K562 (cell line): ENCODE data around the gene SYT13. TPM values are rescaled to one million over a fixed set of nuclear protein-coding genes. Genes with fewer than 3 reads are reported as not detected.

Source experiments
- ATAC-seq: fragments of 200-7000 bp; cut with Tn5 transposase; 3 replicates; pipeline ENCODE4 v1.9.1; 2020; ENCODE audit warnings: moderate library complexity
- BruUV-seq: library from RNA; stranded (reverse); fragments of 400-500 nt; replicated peaks from 2 replicates; lab custom pipeline; 2021; lab: Mats Ljungman, UMichigan
- CTCF ChIA-PET: fragments of 300-600 bp; formaldehyde crosslinking; extraction: SDS; loops from one replicate; lab custom pipeline; 2021; ENCODE audit warnings: low intra/inter-chr PET ratio; lab: Yijun Ruan, JAX
- POLR2A ChIA-PET: fragments of 300-600, 350-650 bp; sonication (Branson Sonifier 250); formaldehyde crosslinking; extraction: SDS; loops from one replicate; lab custom pipeline; 2021; ENCODE audit warnings: antibody characterized with exemption, inconsistent platforms; lab: Yijun Ruan, JAX
- DNase-seq, 4 experiments: peaks; one replicate each; pipeline versions ENCODE4 v3.0.0 to v3.0.0-alpha.2; 2011 to 2018; ENCODE audit warnings: low spot score in 3 of 4, mixed read lengths in 3 of 4; ENCODE audit errors: extremely low read depth in 1 of 4
- FAIRE-seq: peaks from 2 replicates; lab custom pipeline; 2011; peaks lifted over from hg19 to GRCh38; lab: Jason Lieb, UNC
- H2AFZ ChIP-seq: 2 replicates; pipeline ENCODE4 v1.6.0; 2011; ENCODE audit warnings: low read depth, low read length, control low read depth, inconsistent platforms
- H3K27ac ChIP-seq: fragments of 200-600 bp; 3 replicates; pipeline ENCODE4 v1.8.0; 2011; ENCODE audit warnings: low read depth, mild to moderate bottlenecking, control low read depth, inconsistent platforms, low read length, moderate library complexity, mixed read lengths; ENCODE audit errors: extremely low read depth
- H3K27me3 ChIP-seq, 2 experiments: fragments of 300-600 bp in 1 of 2; 2 replicates in 1 of 2; 3 replicates in 1 of 2; pipeline versions ENCODE4 v1.6.0 to v1.8.0; 2011; ENCODE audit warnings: inconsistent platforms in 2 of 2, low read length in 2 of 2, mild to moderate bottlenecking in 1 of 2, mixed read lengths in 1 of 2, moderate library complexity in 1 of 2; ENCODE audit not compliant: control insufficient read depth in 2 of 2, insufficient read depth in 2 of 2
- H3K36me3 ChIP-seq: fragments of 300-600 bp; 3 replicates; pipeline ENCODE4 v1.8.0; 2011; ENCODE audit warnings: mild to moderate bottlenecking, low read length, inconsistent platforms; ENCODE audit not compliant: control insufficient read depth, insufficient read depth
- H3K4me1 ChIP-seq, 2 experiments: fragments of 200-600 bp in 1 of 2; replicated peaks in 1 of 2; 2 replicates in 1 of 2; 3 replicates in 1 of 2; pipeline versions ENCODE4 v1.5.1 to v1.8.0; 2011; ENCODE audit warnings: inconsistent platforms in 2 of 2, low read length in 2 of 2, mild to moderate bottlenecking in 1 of 2, mixed read lengths in 1 of 2, moderate library complexity in 1 of 2; ENCODE audit not compliant: control insufficient read depth in 2 of 2, insufficient read depth in 2 of 2
- H3K4me2 ChIP-seq: 2 replicates; pipeline ENCODE4 v1.6.1; 2011; ENCODE audit warnings: low read length, control low read depth, inconsistent platforms, mixed read lengths; ENCODE audit not compliant: insufficient read depth
- H3K4me3 ChIP-seq: fragments of 200-600 bp; sonication (generic), shearing (Covaris generic); 2 replicates; pipeline ENCODE4 v1.5.1; 2016; ENCODE audit warnings: control low read depth, inconsistent platforms
- H3K79me2 ChIP-seq: fragments of 200-600 bp; 3 replicates; pipeline ENCODE4 v1.8.0; 2011; ENCODE audit warnings: low read length, inconsistent platforms; ENCODE audit not compliant: control insufficient read depth, insufficient read depth
- H3K9ac ChIP-seq, 2 experiments: 2 replicates each; pipeline versions ENCODE4 v1.6.0 to v1.6.1; 2011; ENCODE audit warnings: low read depth in 2 of 2, low read length in 2 of 2, control low read depth in 1 of 2, inconsistent platforms in 1 of 2, mild to moderate bottlenecking in 1 of 2, mixed read lengths in 1 of 2; ENCODE audit not compliant: insufficient read depth in 1 of 2
- H3K9me1 ChIP-seq: one replicate; pipeline ENCODE4 v1.6.0; 2011; ENCODE audit warnings: inconsistent platforms, mild to moderate bottlenecking, low read length, moderate library complexity; ENCODE audit not compliant: control insufficient read depth, insufficient read depth
- H3K9me3 ChIP-seq: replicated peaks from 2 replicates; pipeline ENCODE4 v1.5.1; 2011; ENCODE audit warnings: low read depth, low read length, inconsistent platforms; ENCODE audit not compliant: control insufficient read depth, insufficient read depth
- H4K20me1 ChIP-seq: replicated peaks from 2 replicates; pipeline ENCODE4 v1.6.1; 2011; ENCODE audit warnings: low read length, inconsistent platforms, mixed read lengths; ENCODE audit not compliant: control insufficient read depth, insufficient read depth
- CTCF ChIP-seq, 3 experiments: IDR thresholded peaks in 2 of 3; conservative IDR thresholded peaks in 1 of 3; 2 replicates each; pipeline ENCODE4 v1.5.1; 2011 to 2012; ENCODE audit warnings: low read length in 3 of 3, mild to moderate bottlenecking in 3 of 3, control low read depth in 2 of 3, improper control_type of control experiment in 1 of 3, inconsistent platforms in 1 of 3, low read depth in 1 of 3, mixed read lengths in 1 of 3, moderate library complexity in 1 of 3; ENCODE audit not compliant: insufficient read depth in 2 of 3
- GABPB2 ChIP-seq: fragments of 250-450 bp; sonication (Bioruptor Pico); conservative IDR thresholded peaks from 2 replicates; pipeline ENCODE4 v1.5.1; 2021; ENCODE audit warnings: mild to moderate bottlenecking
- WGBS: fragments of 100-300 bp; shearing (Covaris generic); methylation state at CpG from one replicate; pipeline ENCODE4 v1.1.6; 2016; ENCODE audit warnings: low coverage, mixed read lengths; ENCODE audit not compliant: insufficient coverage; ENCODE audit errors: missing lambda C conversion rate; 5-methylcytosine and 5-hydroxymethylcytosine counted together
- in situ Hi-C: fragments of 300-500 bp; cut with MboI; formaldehyde crosslinking; loops from 4 replicates; pipeline ENCODE4 v1.15.0; 2018; ENCODE audit warnings: inconsistent platforms, mixed read lengths
- intact Hi-C: fragments of 100-400 bp; cut with micrococcal nuclease; formaldehyde crosslinking; loops from 2 replicates; pipeline ENCODE4 v1.14.2; 2022
- polyA plus RNA-seq, 8 experiments: library from polyadenylated mRNA; depleted of rRNA in 4 of 8; stranded (reverse) in 5 of 8; unstranded in 3 of 8; fragments of >200 nt; fragmentation: Nextera tagmentation in 2 of 8; fragmentation: Illumina TruSeq in 1 of 8; extraction: Ambion mirVana in 2 of 8; extraction: Trizol in 1 of 8; gene quantifications; 2 replicates each; pipeline versions ENCODE4 v1.2.1 to v1.2.3, GENCODE V29; 2011 to 2014; ENCODE audit warnings: inconsistent platforms in 1 of 8, missing spikeins in 1 of 8
- total RNA-seq, 7 experiments: library from RNA; depleted of rRNA in 6 of 7; stranded (reverse); fragments of >200 nt in 6 of 7; fragmentation: Illumina TruSeq in 2 of 7; extraction: Trizol in 2 of 7; gene quantifications; 2 replicates each; pipeline versions ENCODE4 v1.2.1 to v1.2.3, GENCODE V29; 2011 to 2021; ENCODE audit warnings: low replicate concordance in 1 of 7

SYT13 gene
- total and polyA plus RNA-seq, 9 of the 15 experiments (the other 6 are each of a cell fraction or from before 2014, with no cell fraction given) = under 0.01 to 0.13 (median 0.08) TPM; not detected in 2

GRCh38 chr11:45213316-45213665 is 72.8 kb downstream of the SYT13 start:
- Histone ChIP-seq H3K4me3 (no peak overlapping the region), H3K79me2 (no peaks in the 10 kb centered on the region), H3K27me3 (peaks cover 5 to 46% of the 10 kb centered on the region in 2 experiments; a peak in 3 of 5 replicates), H3K36me3 (no peaks in the 10 kb centered on the region), H3K9me3 (no peaks in the 10 kb centered on the region), H3K4me1 (peaks cover 0 to 6% of the 10 kb centered on the region in 2 experiments; a peak in 1 of 5 replicates), H2AFZ (no peak overlapping the region), H4K20me1 (peaks cover 22% of the 10 kb centered on the region), H3K27ac (no peak overlapping the region), H3K9me1 (peaks cover 3% of the 10 kb centered on the region), H3K4me2 (no peak overlapping the region)
- intact Hi-C loops = loop anchor here (10.0 kb wide), 1 partner anchor 122 kb away; no protein-coding TSS in a partner anchor
- in situ Hi-C loops = no loop called here
- 28% methylated on average over 9 of the region's 12 CpGs for whole genome bisulfite sequencing
- DNase-seq (no peak), ATAC-seq (no peak)
- ChIA-PET CTCF (no interaction called here), POLR2A (no interaction called here)
- TF ChIP-seq CTCF (IDR thresholded peaks at IDR 0.05 in 2 of 3, conservative IDR thresholded peaks at IDR 0.05 in 1 of 3; ENCODE audit: insufficient read depth in 2 of 3, low read depth in 1 of 3, low read length in 3 of 3) (peak in 1 of 3 experiments; percentile 8; a peak in 1 of 6 replicates), GABPB2 (CRISPR knock-in tag) (no peak)
- TF ChIP-seq, all 486 proteins: peak for 1
- no peak overlapping the region for H3K9ac ChIP-seq
- FAIRE-seq = no peak
- no TSS peak for BruUV-seq
